ENCODE measurements around the gene ACOT8. TPM values are rescaled to one million over a fixed set of nuclear protein-coding genes. Genes with fewer than 3 reads are reported as not detected.

The ACOT8 gene
- total and polyA plus RNA-seq, 2 of the 8 experiments (the other 6 are each of a cell fraction or from before 2014, with no cell fraction given), result 37.6 to 88.8 TPM

GRCh38 chr20:45899046-45899835 is 42.0 kb upstream of the ACOT8 start:
- H3K27ac ChIP-seq (ENCODE audit: low read depth, low read length), result no peak overlapping the region
- H2BK15ac ChIP-seq (ENCODE audit: low read length), result no peak overlapping the region
- H3K18ac ChIP-seq (ENCODE audit: extremely low read depth, low read length), result no peak overlapping the region
- DNase-seq (ENCODE audit: low read depth in 1 of 2, low spot score in 2 of 2) (no peak), FAIRE-seq (no peak)
- ChIA-PET CTCF (ENCODE audit: partially characterized antibody) (interaction anchor here (0.9 to 1.8 kb wide), 4 partner anchors 9 to 75 kb away, joined by 3 read pairs; partner anchors contain the start of gene ZSWIM1), POLR2A (ENCODE audit: partially characterized antibody) (interaction anchor here (0.7 to 11.2 kb wide), 12 partner anchors 8 to 75 kb away, joined by 3 to 172 read pairs (median 8); partner anchors contain the start of genes CTSA, NEURL2, PCIF1 and PLTP)
- H3K14ac ChIP-seq (ENCODE audit: insufficient read length), result no peak overlapping the region
- H2BK120ac ChIP-seq (replicated peaks; ENCODE audit: low read depth, low read length), result no peak overlapping the region
- H3K36me3 ChIP-seq (ENCODE audit: control insufficient read depth in 2 of 4, insufficient read depth in 4 of 4, low read length in 3 of 4), result peaks cover 15 to 52% (median 43%) of the 10 kb centered on the region in 4 experiments
- no peak overlapping the region for H3K4ac ChIP-seq (replicated peaks; ENCODE audit: insufficient read length, low read depth, low read length)
- H3K79me2 ChIP-seq (ENCODE audit: control insufficient read depth in 1 of 2, insufficient read depth in 2 of 2, low read length in 2 of 2), result no peaks in the 10 kb centered on the region
- H3K4me3 ChIP-seq (ENCODE audit: extremely low read depth in 1 of 4, insufficient read depth in 2 of 4, low read depth in 3 of 4, low read length in 4 of 4), result no peak overlapping the region
- H3K56ac ChIP-seq (replicated peaks; ENCODE audit: insufficient read length, low read depth, low read length), result no peak overlapping the region
- no peak overlapping the region for H4K8ac ChIP-seq (ENCODE audit: extremely low read depth, insufficient read depth, low read length)
- no peak overlapping the region for H2BK12ac ChIP-seq (ENCODE audit: low read depth, low read length)
- H2BK5ac ChIP-seq (ENCODE audit: low read depth, low read length), result no peak overlapping the region
- H3K4me2 ChIP-seq (ENCODE audit: insufficient read depth in 1 of 2, low read depth in 2 of 2, low read length in 2 of 2), result no peak overlapping the region
- no peaks in the 10 kb centered on the region for H3K4me1 ChIP-seq (replicated peaks in 1 of 4; ENCODE audit: control insufficient read depth in 3 of 4, insufficient read depth in 4 of 4, low read length in 3 of 4)
- no peak overlapping the region for H3K9ac ChIP-seq (replicated peaks in 1 of 4; ENCODE audit: extremely low read depth in 1 of 4, low read depth in 3 of 4, low read length in 3 of 4)
- H4K5ac ChIP-seq (ENCODE audit: insufficient read length, low read depth, low read length), result no peak overlapping the region
- no peak for TF ChIP-seq BRCA1 (IDR thresholded peaks at IDR 0.05; ENCODE audit: low read depth, low read length)
- TF ChIP-seq TBP (IDR thresholded peaks at IDR 0.05; ENCODE audit: low read depth, low read length), result no peak
- no peak for TF ChIP-seq CREB1 (IDR thresholded peaks at IDR 0.05)
- TF ChIP-seq NANOG (IDR thresholded peaks at IDR 0.05; ENCODE audit: insufficient read depth, low read depth, low read length, poor library complexity, severe bottlenecking), result no peak
- TF ChIP-seq ZNF274 (IDR thresholded peaks at IDR 0.05; ENCODE audit: borderline replicate concordance, extremely low read depth, low read length), result no peak
- no peak for TF ChIP-seq TCF12 (IDR thresholded peaks at IDR 0.05; ENCODE audit: low read depth, low read length)
- TF ChIP-seq ASH2L (IDR thresholded peaks at IDR 0.05; ENCODE audit: low read length), result no peak
- no peak for TF ChIP-seq SIN3A (conservative IDR thresholded peaks at IDR 0.05 in 1 of 2, IDR thresholded peaks at IDR 0.05 in 1 of 2; ENCODE audit: low read depth in 1 of 2, low read length in 2 of 2)
- no peak for TF ChIP-seq TEAD4 (IDR thresholded peaks at IDR 0.05; ENCODE audit: low read depth, low read length)
- H2BK20ac ChIP-seq (ENCODE audit: low read length), result no peak overlapping the region
- no peak overlapping the region for H2AK5ac ChIP-seq (ENCODE audit: low read depth, low read length)
- no peak overlapping the region for H3K23ac ChIP-seq (ENCODE audit: insufficient read length)
- H3K27me3 ChIP-seq (replicated peaks in 1 of 4; ENCODE audit: control insufficient read depth in 3 of 4, extremely low read depth in 1 of 4, insufficient read depth in 3 of 4, low read length in 3 of 4), result no peaks in the 10 kb centered on the region
- no peaks in the 10 kb centered on the region for H3K79me1 ChIP-seq (ENCODE audit: low read depth, low read length)
- no peak overlapping the region for H2AFZ ChIP-seq (ENCODE audit: low read length)
- H4K20me1 ChIP-seq (replicated peaks in 1 of 2; ENCODE audit: control insufficient read depth in 1 of 2, insufficient read depth in 2 of 2, low read length in 2 of 2), result peaks cover 0 to 12% of the 10 kb centered on the region in 2 experiments
- no peaks in the 10 kb centered on the region for H3K23me2 ChIP-seq (ENCODE audit: low read depth, low read length)
- 89% methylated on average over 13 of the region's 13 CpGs; no CpG with 5 or more reads in 1 of the 2 experiments for WGBS, 2 experiments (ENCODE audit: extremely low coverage in 1 of 2, insufficient coverage in 1 of 2, insufficient read length in 1 of 2, insufficient replicate concordance in 2 of 2, low coverage in 1 of 2, low lambda C conversion rate in 2 of 2, missing lambda C conversion rate in 1 of 2)
- no peaks in the 10 kb centered on the region for H3K9me3 ChIP-seq (ENCODE audit: insufficient read depth in 2 of 2, low read depth in 1 of 2, low read length in 1 of 2)
- H4K91ac ChIP-seq (replicated peaks; ENCODE audit: insufficient read length, low read length), result no peak overlapping the region

Data from H1 (cell line).